ENCODE measurements around the gene KNG1. TPM values are rescaled to one million over a fixed set of nuclear protein-coding genes. Genes with fewer than 3 reads are reported as not detected.

Gene KNG1
- total RNA-seq (2021) (not detected in 2 replicates), Bru-seq, nascent RNA (not detected), BruChase-seq, experiment 1, labeled RNA remaining after a 2-hour chase (not detected), BruChase-seq, experiment 2, labeled RNA remaining after a 6-hour chase (percentile 3 among the genes with signal in this experiment)
- long read RNA-seq = 0 reads

GRCh38 chr3:186717039-186717457 is at the start of gene KNG1:
Gene KNG1, plus strand, starts transcription at chr3:186717359. Its CDS starts 184 bp downstream, at chr3:186717543.
- intact Hi-C loops (cut with micrococcal nuclease; ENCODE audit: unreplicated experiment) = no loop called here

GRCh38 chr3:186668426-186668825 is 48.7 kb upstream of the KNG1 start:
- TF ChIP-seq CTCF (conservative IDR thresholded peaks at IDR 0.05; ENCODE audit: low read depth, low read length) (no peak), EZH2 (IDR thresholded peaks at IDR 0.05; ENCODE audit: borderline replicate concordance, low read depth, low read length, poor library complexity, severe bottlenecking) (no peak)
- no peak overlapping the region for H3K27ac ChIP-seq (ENCODE audit: low read depth, low read length, poor library complexity, severe bottlenecking)
- peaks cover 7% of the 10 kb centered on the region for H3K27me3 ChIP-seq (replicated peaks; ENCODE audit: insufficient read depth, low read depth, low read length, poor library complexity)
- no peak for DNase-seq (ENCODE audit: low spot score)
- H3K9me3 ChIP-seq (ENCODE audit: low read depth, low read length, poor library complexity, severe bottlenecking) = no peaks in the 10 kb centered on the region
- no peaks in the 10 kb centered on the region for H3K4me1 ChIP-seq (ENCODE audit: insufficient read depth, low read length, poor library complexity, severe bottlenecking)
- H3K36me3 ChIP-seq (ENCODE audit: insufficient read depth, low read length, poor library complexity, severe bottlenecking) = no peaks in the 10 kb centered on the region
- ChIA-PET POLR2A (ENCODE audit: low non-redundant PET) (interaction anchor here (0.7 kb wide), 1 partner anchor 191 kb away, joined by 3 read pairs; no protein-coding TSS in a partner anchor), CTCF (no interaction called here)
- H3K4me3 ChIP-seq (ENCODE audit: low read depth, low read length, poor library complexity, severe bottlenecking) = no peak overlapping the region
- no TSS peak for BruUV-seq (replicated peaks)
- intact Hi-C loops (cut with micrococcal nuclease; ENCODE audit: unreplicated experiment) = no loop called here

More at GRCh38 chr3:186717039-186717457, at the start of gene KNG1:
- DNase-seq (ENCODE audit: low spot score) = no peak
- no peaks in the 10 kb centered on the region for H3K9me3 ChIP-seq (ENCODE audit: low read depth, low read length, poor library complexity, severe bottlenecking)
- ChIA-PET CTCF (no interaction called here), POLR2A (ENCODE audit: low non-redundant PET) (interaction anchor here (0.5 kb wide), 1 partner anchor 168 kb away, joined by 3 read pairs; no protein-coding TSS in a partner anchor)
- no peak for TF ChIP-seq CTCF (conservative IDR thresholded peaks at IDR 0.05; ENCODE audit: low read depth, low read length)
- no peak for TF ChIP-seq EZH2 (IDR thresholded peaks at IDR 0.05; ENCODE audit: borderline replicate concordance, low read depth, low read length, poor library complexity, severe bottlenecking)
- H3K36me3 ChIP-seq (ENCODE audit: insufficient read depth, low read length, poor library complexity, severe bottlenecking) = no peaks in the 10 kb centered on the region
- H3K4me3 ChIP-seq (ENCODE audit: low read depth, low read length, poor library complexity, severe bottlenecking) = no peak within 1 kb of the TSS
- H3K27me3 ChIP-seq (replicated peaks; ENCODE audit: insufficient read depth, low read depth, low read length, poor library complexity) = no peaks in the 10 kb centered on the region
- BruUV-seq (replicated peaks) = no TSS peak
- no peaks in the 10 kb centered on the region for H3K4me1 ChIP-seq (ENCODE audit: insufficient read depth, low read length, poor library complexity, severe bottlenecking)
- H3K27ac ChIP-seq (ENCODE audit: low read depth, low read length, poor library complexity, severe bottlenecking) = no peak within 1 kb of the TSS

- intact Hi-C loops (cut with micrococcal nuclease; ENCODE audit: unreplicated experiment) = no loop called here
- Histone ChIP-seq H3K4me1 (ENCODE audit: insufficient read depth, low read length, poor library complexity, severe bottlenecking) (no peaks in the 10 kb centered on the region), H3K4me3 (ENCODE audit: low read depth, low read length, poor library complexity, severe bottlenecking) (no peak overlapping the region), H3K36me3 (ENCODE audit: insufficient read depth, low read length, poor library complexity, severe bottlenecking) (no peaks in the 10 kb centered on the region), H3K27ac (ENCODE audit: low read depth, low read length, poor library complexity, severe bottlenecking) (no peak overlapping the region), H3K9me3 (ENCODE audit: low read depth, low read length, poor library complexity, severe bottlenecking) (no peaks in the 10 kb centered on the region), H3K27me3 (replicated peaks; ENCODE audit: insufficient read depth, low read depth, low read length, poor library complexity) (peaks cover 17% of the 10 kb centered on the region)
- CTCF ChIA-PET = no interaction called here
- no peak for DNase-seq (ENCODE audit: low spot score)
- POLR2A ChIA-PET (ENCODE audit: low non-redundant PET) = no interaction called here
- TF ChIP-seq EZH2 (IDR thresholded peaks at IDR 0.05; ENCODE audit: borderline replicate concordance, low read depth, low read length, poor library complexity, severe bottlenecking) = no peak
- TF ChIP-seq CTCF (conservative IDR thresholded peaks at IDR 0.05; ENCODE audit: low read depth, low read length) = no peak
- BruUV-seq (replicated peaks) = no TSS peak
Observed at GRCh38 chr3:186669378-186670084, 47.6 kb upstream of the KNG1 start.

All from A673 (cell line).